Measurements from ENCODE around the gene MCU. TPM values are rescaled to one million over a fixed set of nuclear protein-coding genes. Genes with fewer than 3 reads are reported as not detected.

The MCU gene
- total RNA-seq, 1 experiment from 2014 or later: 26.8 TPM

DNA sequence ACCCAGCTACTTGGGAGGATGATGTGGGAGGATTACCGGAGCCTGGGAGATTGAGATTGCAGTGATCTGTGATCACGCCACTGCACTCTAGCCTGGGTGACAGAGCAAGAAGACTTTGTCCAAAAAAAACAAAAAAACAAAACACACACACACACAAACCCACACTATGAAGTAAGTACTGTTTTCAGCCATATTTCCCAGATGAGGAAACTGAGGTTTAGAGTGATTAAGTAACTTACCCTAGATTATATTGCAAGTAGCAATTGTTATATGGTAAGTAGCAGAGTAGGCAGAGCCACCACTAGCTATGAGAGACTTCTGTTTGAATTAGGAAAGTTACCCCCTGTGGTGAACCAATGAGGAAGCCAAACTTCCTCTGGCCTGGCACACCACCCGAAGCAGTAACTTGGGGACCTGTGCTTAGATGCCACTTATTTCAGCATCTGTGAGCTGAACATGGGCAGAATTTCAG is 61.9 kb downstream of the MCU start (continued):
- TF ChIP-seq, protein P1, sequence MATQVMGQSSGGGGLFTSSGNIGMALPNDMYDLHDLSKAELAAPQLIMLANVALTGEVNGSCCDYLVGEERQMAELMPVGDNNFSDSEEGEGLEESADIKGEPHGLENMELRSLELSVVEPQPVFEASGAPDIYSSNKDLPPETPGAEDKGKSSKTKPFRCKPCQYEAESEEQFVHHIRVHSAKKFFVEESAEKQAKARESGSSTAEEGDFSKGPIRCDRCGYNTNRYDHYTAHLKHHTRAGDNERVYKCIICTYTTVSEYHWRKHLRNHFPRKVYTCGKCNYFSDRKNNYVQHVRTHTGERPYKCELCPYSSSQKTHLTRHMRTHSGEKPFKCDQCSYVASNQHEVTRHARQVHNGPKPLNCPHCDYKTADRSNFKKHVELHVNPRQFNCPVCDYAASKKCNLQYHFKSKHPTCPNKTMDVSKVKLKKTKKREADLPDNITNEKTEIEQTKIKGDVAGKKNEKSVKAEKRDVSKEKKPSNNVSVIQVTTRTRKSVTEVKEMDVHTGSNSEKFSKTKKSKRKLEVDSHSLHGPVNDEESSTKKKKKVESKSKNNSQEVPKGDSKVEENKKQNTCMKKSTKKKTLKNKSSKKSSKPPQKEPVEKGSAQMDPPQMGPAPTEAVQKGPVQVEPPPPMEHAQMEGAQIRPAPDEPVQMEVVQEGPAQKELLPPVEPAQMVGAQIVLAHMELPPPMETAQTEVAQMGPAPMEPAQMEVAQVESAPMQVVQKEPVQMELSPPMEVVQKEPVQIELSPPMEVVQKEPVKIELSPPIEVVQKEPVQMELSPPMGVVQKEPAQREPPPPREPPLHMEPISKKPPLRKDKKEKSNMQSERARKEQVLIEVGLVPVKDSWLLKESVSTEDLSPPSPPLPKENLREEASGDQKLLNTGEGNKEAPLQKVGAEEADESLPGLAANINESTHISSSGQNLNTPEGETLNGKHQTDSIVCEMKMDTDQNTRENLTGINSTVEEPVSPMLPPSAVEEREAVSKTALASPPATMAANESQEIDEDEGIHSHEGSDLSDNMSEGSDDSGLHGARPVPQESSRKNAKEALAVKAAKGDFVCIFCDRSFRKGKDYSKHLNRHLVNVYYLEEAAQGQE (IDR thresholded peaks at IDR 0.05; ENCODE audit: low read depth): no peak
- TF ChIP-seq POLR2A (IDR thresholded peaks at IDR 0.05; ENCODE audit: borderline replicate concordance, extremely low read depth, insufficient read depth, insufficient read length) (no peak), SIN3A (IDR thresholded peaks at IDR 0.05; ENCODE audit: low read depth) (no peak), ELF1 (IDR thresholded peaks at IDR 0.05; ENCODE audit: borderline replicate concordance, low read depth) (no peak), FOSL1 (IDR thresholded peaks at IDR 0.05; ENCODE audit: low read depth) (no peak), CEBPB (IDR thresholded peaks at IDR 0.05; ENCODE audit: low read depth) (no peak), POLR2AphosphoS5 (IDR thresholded peaks at IDR 0.05; ENCODE audit: low read depth, low read length) (no peak)
- TF ChIP-seq, protein P2, sequence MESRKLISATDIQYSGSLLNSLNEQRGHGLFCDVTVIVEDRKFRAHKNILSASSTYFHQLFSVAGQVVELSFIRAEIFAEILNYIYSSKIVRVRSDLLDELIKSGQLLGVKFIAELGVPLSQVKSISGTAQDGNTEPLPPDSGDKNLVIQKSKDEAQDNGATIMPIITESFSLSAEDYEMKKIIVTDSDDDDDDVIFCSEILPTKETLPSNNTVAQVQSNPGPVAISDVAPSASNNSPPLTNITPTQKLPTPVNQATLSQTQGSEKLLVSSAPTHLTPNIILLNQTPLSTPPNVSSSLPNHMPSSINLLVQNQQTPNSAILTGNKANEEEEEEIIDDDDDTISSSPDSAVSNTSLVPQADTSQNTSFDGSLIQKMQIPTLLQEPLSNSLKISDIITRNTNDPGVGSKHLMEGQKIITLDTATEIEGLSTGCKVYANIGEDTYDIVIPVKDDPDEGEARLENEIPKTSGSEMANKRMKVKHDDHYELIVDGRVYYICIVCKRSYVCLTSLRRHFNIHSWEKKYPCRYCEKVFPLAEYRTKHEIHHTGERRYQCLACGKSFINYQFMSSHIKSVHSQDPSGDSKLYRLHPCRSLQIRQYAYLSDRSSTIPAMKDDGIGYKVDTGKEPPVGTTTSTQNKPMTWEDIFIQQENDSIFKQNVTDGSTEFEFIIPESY (IDR thresholded peaks at IDR 0.05; ENCODE audit: extremely low read depth, insufficient replicate concordance, low read length): no peak
- TF ChIP-seq, protein P3, sequence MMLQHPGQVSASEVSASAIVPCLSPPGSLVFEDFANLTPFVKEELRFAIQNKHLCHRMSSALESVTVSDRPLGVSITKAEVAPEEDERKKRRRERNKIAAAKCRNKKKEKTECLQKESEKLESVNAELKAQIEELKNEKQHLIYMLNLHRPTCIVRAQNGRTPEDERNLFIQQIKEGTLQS (IDR thresholded peaks at IDR 0.05): no peak

All from HCT116 (cell line).